Measurements from ENCODE around the gene DPF3. TPM values are rescaled to one million over a fixed set of nuclear protein-coding genes. Genes with fewer than 3 reads are reported as not detected.

Gene DPF3
- total and polyA plus RNA-seq, 2 donors from 2014 or later = 2.3 to 2.8 TPM

DNA sequence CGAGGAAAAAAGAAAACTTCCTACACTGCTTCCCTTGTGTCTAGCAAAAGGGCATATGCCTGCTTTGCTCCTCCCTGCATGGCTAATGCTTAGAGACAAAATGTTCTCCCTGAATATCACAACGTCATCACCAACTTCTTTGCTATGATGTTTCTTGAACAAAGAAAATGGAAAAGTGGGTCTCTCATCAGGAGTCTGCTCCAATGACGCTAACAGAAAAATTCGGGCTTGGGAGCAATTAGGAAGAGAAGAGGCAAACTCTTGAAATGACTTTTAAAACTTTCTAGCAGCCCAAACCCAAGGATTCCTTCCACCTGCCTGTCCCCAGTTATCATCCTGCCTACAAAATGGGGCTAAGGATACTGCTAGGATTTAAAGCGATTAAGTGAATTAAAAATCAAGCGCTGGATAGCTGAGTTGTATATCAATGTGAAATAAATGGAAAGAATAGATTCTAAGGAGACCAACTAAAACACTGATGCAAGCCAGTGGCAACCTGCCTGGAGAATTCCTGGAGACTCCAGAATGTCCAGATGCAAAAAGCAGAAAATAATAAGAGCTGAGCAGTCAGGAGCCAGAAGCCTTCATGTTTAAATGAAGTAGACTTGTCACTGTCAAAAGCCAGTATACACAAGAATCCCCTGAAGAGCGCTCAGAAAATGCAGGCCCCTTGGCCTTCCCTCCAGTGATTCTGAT is 183.8 kb downstream of the DPF3 start:
- Histone ChIP-seq H3K4me3 (ENCODE audit: low read length in 3 of 3) (no peak overlapping the region), H3K36me3 (ENCODE audit: control insufficient read depth in 2 of 3, insufficient read depth in 3 of 3, low read length in 3 of 3) (no peaks in the 10 kb centered on the region), H3K27me3 (ENCODE audit: control insufficient read depth, insufficient read depth, low read length) (no peaks in the 10 kb centered on the region), H3K4me1 (ENCODE audit: control insufficient read depth in 2 of 3, insufficient read depth in 2 of 3, low read depth in 1 of 3, low read length in 3 of 3) (peaks cover 0 to 5% (median 3%) of the 10 kb centered on the region in 3 donors), H3K27ac (ENCODE audit: low read depth in 2 of 2, low read length in 2 of 2) (no peak overlapping the region), H3K9ac (ENCODE audit: low read length in 3 of 3) (no peak overlapping the region), H3K9me3 (ENCODE audit: control insufficient read depth in 2 of 3, insufficient read depth in 1 of 3, low read length in 3 of 3) (no peaks in the 10 kb centered on the region)
- no peak for TF ChIP-seq CTCF (IDR thresholded peaks at IDR 0.05; ENCODE audit: borderline replicate concordance, extremely low read depth, insufficient read depth)
- DNase-seq (no peak), FAIRE-seq (no peak)
- intact Hi-C loops (cut with DNase I) = no loop called here

DNA sequence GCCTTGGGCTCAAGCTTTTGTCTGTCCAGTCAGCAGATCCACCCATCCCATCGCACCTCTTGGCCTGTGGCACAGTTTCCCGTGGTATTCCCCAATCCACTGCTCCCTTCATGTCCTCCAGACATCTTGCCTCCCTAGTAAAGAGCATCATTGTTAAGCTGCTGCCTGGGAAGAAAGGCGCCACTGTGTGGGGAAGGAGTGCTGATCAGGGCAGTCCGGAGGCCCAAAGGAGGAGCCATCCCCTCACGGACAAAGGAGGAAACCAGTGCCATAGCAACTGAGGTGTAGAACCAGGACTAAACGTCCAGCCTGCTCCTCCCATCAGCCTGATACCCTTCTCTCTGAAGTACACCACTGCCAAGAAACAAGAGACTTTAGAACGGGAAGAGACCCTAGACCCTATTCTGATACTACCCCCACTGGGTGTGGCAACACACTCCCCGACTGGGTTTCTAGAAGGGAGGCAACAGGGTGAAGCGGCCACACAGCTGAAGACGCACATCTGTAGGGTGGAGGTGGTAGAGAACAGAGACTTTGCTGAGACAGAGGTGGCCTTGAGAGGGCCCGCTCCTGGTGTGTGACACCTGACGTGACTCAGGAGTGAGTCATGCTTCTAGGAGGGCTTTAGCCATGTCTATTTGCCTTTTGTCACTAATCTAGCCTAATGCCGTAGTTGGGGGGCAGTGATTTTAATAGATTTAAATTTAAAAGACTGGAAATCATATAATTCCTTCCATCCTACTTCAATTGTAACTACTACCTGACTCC is 185.0 kb downstream of the DPF3 start:
- Histone ChIP-seq H3K27ac (ENCODE audit: low read depth in 2 of 2, low read length in 2 of 2) (no peak overlapping the region), H3K4me1 (ENCODE audit: control insufficient read depth in 2 of 3, insufficient read depth in 2 of 3, low read depth in 1 of 3, low read length in 3 of 3) (no peaks in the 10 kb centered on the region), H3K9ac (ENCODE audit: low read length in 3 of 3) (no peak overlapping the region), H3K36me3 (ENCODE audit: control insufficient read depth in 2 of 3, insufficient read depth in 3 of 3, low read length in 3 of 3) (no peaks in the 10 kb centered on the region), H3K4me3 (ENCODE audit: low read length in 3 of 3) (no peak overlapping the region), H3K27me3 (ENCODE audit: control insufficient read depth, insufficient read depth, low read length) (no peaks in the 10 kb centered on the region), H3K9me3 (ENCODE audit: control insufficient read depth in 2 of 3, insufficient read depth in 1 of 3, low read length in 3 of 3) (no peaks in the 10 kb centered on the region)
- DNase-seq (no peak), FAIRE-seq (no peak)
- TF ChIP-seq CTCF (IDR thresholded peaks at IDR 0.05; ENCODE audit: borderline replicate concordance, extremely low read depth, insufficient read depth) = no peak
- intact Hi-C loops (cut with DNase I) = no loop called here

DNA sequence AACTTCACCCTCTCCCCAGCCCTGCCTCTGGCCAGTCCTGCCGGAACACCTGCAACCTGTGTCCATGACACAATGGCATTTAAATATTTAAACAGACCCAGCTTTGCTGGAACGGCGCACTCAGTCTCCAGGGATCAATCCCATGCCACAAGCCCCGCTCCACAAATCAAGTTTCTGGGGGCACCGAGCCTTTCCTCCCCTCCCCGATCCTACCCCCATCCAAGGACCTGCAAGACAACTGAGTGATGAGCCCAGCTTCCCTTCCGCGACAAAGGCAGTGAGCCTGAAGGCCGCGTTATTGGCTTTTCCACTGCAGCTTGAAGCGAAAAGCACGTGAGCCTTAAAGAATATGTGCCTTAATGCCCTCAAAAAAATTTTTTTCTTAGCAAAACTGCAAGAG is 185.7 kb downstream of the DPF3 start:
- intact Hi-C loops (cut with DNase I) = no loop called here
- TF ChIP-seq CTCF (IDR thresholded peaks at IDR 0.05; ENCODE audit: borderline replicate concordance, extremely low read depth, insufficient read depth) = no peak
- no peaks in the 10 kb centered on the region for H3K27me3 ChIP-seq (ENCODE audit: control insufficient read depth, insufficient read depth, low read length)
- DNase-seq (no peak), FAIRE-seq (no peak)
- no peak overlapping the region for H3K9ac ChIP-seq (ENCODE audit: low read length in 3 of 3)
- H3K4me1 ChIP-seq (ENCODE audit: control insufficient read depth in 2 of 3, insufficient read depth in 2 of 3, low read depth in 1 of 3, low read length in 3 of 3) = no peaks in the 10 kb centered on the region
- H3K9me3 ChIP-seq (ENCODE audit: control insufficient read depth in 2 of 3, insufficient read depth in 1 of 3, low read length in 3 of 3) = no peaks in the 10 kb centered on the region
- no peak overlapping the region for H3K4me3 ChIP-seq (ENCODE audit: low read length in 3 of 3)
- peaks cover 0 to 2% (median 0%) of the 10 kb centered on the region in 3 donors for H3K36me3 ChIP-seq (ENCODE audit: control insufficient read depth in 2 of 3, insufficient read depth in 3 of 3, low read length in 3 of 3)
- H3K27ac ChIP-seq (ENCODE audit: low read depth in 2 of 2, low read length in 2 of 2) = no peak overlapping the region
